K562 (cell line): ENCODE data around the gene ATP8B4. TPM values are rescaled to one million over a fixed set of nuclear protein-coding genes. Genes with fewer than 3 reads are reported as not detected.

Experiments
- ATAC-seq: fragments of 200-7000 bp; cut with Tn5 transposase; 3 replicates; pipeline ENCODE4 v1.9.1; 2020; ENCODE audit warnings: moderate library complexity
- BruUV-seq: library from RNA; stranded (reverse); fragments of 400-500 nt; replicated peaks from 2 replicates; lab custom pipeline; 2021; lab: Mats Ljungman, UMichigan
- CTCF ChIA-PET: fragments of 300-600 bp; formaldehyde crosslinking; extraction: SDS; loops from one replicate; lab custom pipeline; 2021; ENCODE audit warnings: low intra/inter-chr PET ratio; lab: Yijun Ruan, JAX
- POLR2A ChIA-PET: fragments of 300-600, 350-650 bp; sonication (Branson Sonifier 250); formaldehyde crosslinking; extraction: SDS; loops from one replicate; lab custom pipeline; 2021; ENCODE audit warnings: antibody characterized with exemption, inconsistent platforms; lab: Yijun Ruan, JAX
- DNase-seq, 4 experiments: peaks; one replicate each; pipeline versions ENCODE4 v3.0.0 to v3.0.0-alpha.2; 2011 to 2018; ENCODE audit warnings: low spot score in 3 of 4, mixed read lengths in 3 of 4; ENCODE audit errors: extremely low read depth in 1 of 4
- FAIRE-seq: peaks from 2 replicates; lab custom pipeline; 2011; peaks lifted over from hg19 to GRCh38; lab: Jason Lieb, UNC
- H2AFZ ChIP-seq: 2 replicates; pipeline ENCODE4 v1.6.0; 2011; ENCODE audit warnings: low read depth, low read length, control low read depth, inconsistent platforms
- H3K27ac ChIP-seq: fragments of 200-600 bp; 3 replicates; pipeline ENCODE4 v1.8.0; 2011; ENCODE audit warnings: low read depth, mild to moderate bottlenecking, control low read depth, inconsistent platforms, low read length, moderate library complexity, mixed read lengths; ENCODE audit errors: extremely low read depth
- H3K27me3 ChIP-seq, 2 experiments: fragments of 300-600 bp in 1 of 2; 2 replicates in 1 of 2; 3 replicates in 1 of 2; pipeline versions ENCODE4 v1.6.0 to v1.8.0; 2011; ENCODE audit warnings: inconsistent platforms in 2 of 2, low read length in 2 of 2, mild to moderate bottlenecking in 1 of 2, mixed read lengths in 1 of 2, moderate library complexity in 1 of 2; ENCODE audit not compliant: control insufficient read depth in 2 of 2, insufficient read depth in 2 of 2
- H3K36me3 ChIP-seq: fragments of 300-600 bp; 3 replicates; pipeline ENCODE4 v1.8.0; 2011; ENCODE audit warnings: mild to moderate bottlenecking, low read length, inconsistent platforms; ENCODE audit not compliant: control insufficient read depth, insufficient read depth
- H3K4me1 ChIP-seq, 2 experiments: fragments of 200-600 bp in 1 of 2; replicated peaks in 1 of 2; 2 replicates in 1 of 2; 3 replicates in 1 of 2; pipeline versions ENCODE4 v1.5.1 to v1.8.0; 2011; ENCODE audit warnings: inconsistent platforms in 2 of 2, low read length in 2 of 2, mild to moderate bottlenecking in 1 of 2, mixed read lengths in 1 of 2, moderate library complexity in 1 of 2; ENCODE audit not compliant: control insufficient read depth in 2 of 2, insufficient read depth in 2 of 2
- H3K4me2 ChIP-seq: 2 replicates; pipeline ENCODE4 v1.6.1; 2011; ENCODE audit warnings: low read length, control low read depth, inconsistent platforms, mixed read lengths; ENCODE audit not compliant: insufficient read depth
- H3K4me3 ChIP-seq: fragments of 200-600 bp; sonication (generic), shearing (Covaris generic); 2 replicates; pipeline ENCODE4 v1.5.1; 2016; ENCODE audit warnings: control low read depth, inconsistent platforms
- H3K79me2 ChIP-seq: fragments of 200-600 bp; 3 replicates; pipeline ENCODE4 v1.8.0; 2011; ENCODE audit warnings: low read length, inconsistent platforms; ENCODE audit not compliant: control insufficient read depth, insufficient read depth
- H3K9ac ChIP-seq, 2 experiments: 2 replicates each; pipeline versions ENCODE4 v1.6.0 to v1.6.1; 2011; ENCODE audit warnings: low read depth in 2 of 2, low read length in 2 of 2, control low read depth in 1 of 2, inconsistent platforms in 1 of 2, mild to moderate bottlenecking in 1 of 2, mixed read lengths in 1 of 2; ENCODE audit not compliant: insufficient read depth in 1 of 2
- H3K9me1 ChIP-seq: one replicate; pipeline ENCODE4 v1.6.0; 2011; ENCODE audit warnings: inconsistent platforms, mild to moderate bottlenecking, low read length, moderate library complexity; ENCODE audit not compliant: control insufficient read depth, insufficient read depth
- H3K9me3 ChIP-seq: replicated peaks from 2 replicates; pipeline ENCODE4 v1.5.1; 2011; ENCODE audit warnings: low read depth, low read length, inconsistent platforms; ENCODE audit not compliant: control insufficient read depth, insufficient read depth
- H4K20me1 ChIP-seq: replicated peaks from 2 replicates; pipeline ENCODE4 v1.6.1; 2011; ENCODE audit warnings: low read length, inconsistent platforms, mixed read lengths; ENCODE audit not compliant: control insufficient read depth, insufficient read depth
- BHLHE40 ChIP-seq: IDR thresholded peaks from 2 replicates; pipeline ENCODE4 v1.6.1; 2011; ENCODE audit warnings: low read length, improper control_type of control experiment
- POLR2AphosphoS2 ChIP-seq: IDR thresholded peaks from 2 replicates; pipeline ENCODE4 v1.6.1; 2012; ENCODE audit warnings: low read length, improper control_type of control experiment
- RFX1 ChIP-seq: fragments of 450-650 bp; IDR thresholded peaks from 2 replicates; pipeline ENCODE4 v1.6.1; 2016; ENCODE audit warnings: mild to moderate bottlenecking, moderate library complexity
- RHOXF2B ChIP-seq: fragments of 250-450 bp; sonication (Bioruptor Pico); conservative IDR thresholded peaks from 2 replicates; pipeline ENCODE4 v1.5.1; 2021
- TGIF2 ChIP-seq: sonication (generic); formaldehyde crosslinking; IDR thresholded peaks from 2 replicates; pipeline ENCODE4 v1.8.1; 2022; ENCODE audit warnings: mild to moderate bottlenecking, missing genetic modification reagents, moderate library complexity
- ZNF324 ChIP-seq: fragments of 250-450 bp; sonication (Bioruptor Pico); IDR thresholded peaks from 2 replicates; pipeline ENCODE4 v1.4.0; 2020; ENCODE audit warnings: mild to moderate bottlenecking
- WGBS: fragments of 100-300 bp; shearing (Covaris generic); methylation state at CpG from one replicate; pipeline ENCODE4 v1.1.6; 2016; ENCODE audit warnings: low coverage, mixed read lengths; ENCODE audit not compliant: insufficient coverage; ENCODE audit errors: missing lambda C conversion rate; 5-methylcytosine and 5-hydroxymethylcytosine counted together
- in situ Hi-C: fragments of 300-500 bp; cut with MboI; formaldehyde crosslinking; loops from 4 replicates; pipeline ENCODE4 v1.15.0; 2018; ENCODE audit warnings: inconsistent platforms, mixed read lengths
- intact Hi-C: fragments of 100-400 bp; cut with micrococcal nuclease; formaldehyde crosslinking; loops from 2 replicates; pipeline ENCODE4 v1.14.2; 2022
- polyA plus RNA-seq, 8 experiments: library from polyadenylated mRNA; depleted of rRNA in 4 of 8; stranded (reverse) in 5 of 8; unstranded in 3 of 8; fragments of >200 nt; fragmentation: Nextera tagmentation in 2 of 8; fragmentation: Illumina TruSeq in 1 of 8; extraction: Ambion mirVana in 2 of 8; extraction: Trizol in 1 of 8; gene quantifications; 2 replicates each; pipeline versions ENCODE4 v1.2.1 to v1.2.3, GENCODE V29; 2011 to 2014; ENCODE audit warnings: inconsistent platforms in 1 of 8, missing spikeins in 1 of 8
- total RNA-seq, 7 experiments: library from RNA; depleted of rRNA in 6 of 7; stranded (reverse); fragments of >200 nt in 6 of 7; fragmentation: Illumina TruSeq in 2 of 7; extraction: Trizol in 2 of 7; gene quantifications; 2 replicates each; pipeline versions ENCODE4 v1.2.1 to v1.2.3, GENCODE V29; 2011 to 2021; ENCODE audit warnings: low replicate concordance in 1 of 7
- TF ChIP-seq, protein P1 (sequence below): fragments of 450-650 bp; IDR thresholded peaks from 2 replicates; pipeline ENCODE4 v1.7.0; 2016; ENCODE audit warnings: borderline replicate concordance
- TF ChIP-seq, protein P2 (sequence below): fragments of 450-650 bp; IDR thresholded peaks from 2 replicates; pipeline ENCODE4 v1.7.1; 2018; ENCODE audit warnings: mild to moderate bottlenecking, low read depth; ENCODE audit not compliant: partially characterized antibody
- TF ChIP-seq, protein P3 (sequence below): fragments of 450-650 bp; IDR thresholded peaks from 2 replicates; pipeline ENCODE4 v1.6.1; 2016; ENCODE audit warnings: low read depth

ATP8B4 gene
- total and polyA plus RNA-seq, 9 of the 15 experiments (the other 6 are each of a cell fraction or from before 2014, with no cell fraction given) = 0.14 to 2.5 (median 0.44) TPM

DNA sequence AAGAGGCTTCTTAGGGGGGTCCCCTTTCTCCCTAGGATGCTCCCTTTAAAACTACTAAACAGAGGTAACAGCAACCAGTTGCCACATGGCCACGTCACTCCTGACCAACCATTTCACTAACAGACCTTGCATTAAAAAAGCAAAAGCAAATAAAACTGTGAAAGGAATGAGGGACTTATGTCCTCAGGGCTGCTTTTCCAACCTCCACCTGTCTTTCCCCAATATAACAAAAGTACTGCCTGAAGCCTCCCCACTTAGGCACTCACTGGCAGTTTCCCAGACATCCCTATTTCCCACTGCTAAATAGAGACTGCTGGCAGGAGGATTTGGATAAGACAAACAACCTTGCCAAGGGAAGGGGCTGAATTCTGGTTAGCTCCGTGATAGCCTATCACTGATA is 130.3 kb downstream of the ATP8B4 start (continued):
- TF ChIP-seq, protein P1, sequence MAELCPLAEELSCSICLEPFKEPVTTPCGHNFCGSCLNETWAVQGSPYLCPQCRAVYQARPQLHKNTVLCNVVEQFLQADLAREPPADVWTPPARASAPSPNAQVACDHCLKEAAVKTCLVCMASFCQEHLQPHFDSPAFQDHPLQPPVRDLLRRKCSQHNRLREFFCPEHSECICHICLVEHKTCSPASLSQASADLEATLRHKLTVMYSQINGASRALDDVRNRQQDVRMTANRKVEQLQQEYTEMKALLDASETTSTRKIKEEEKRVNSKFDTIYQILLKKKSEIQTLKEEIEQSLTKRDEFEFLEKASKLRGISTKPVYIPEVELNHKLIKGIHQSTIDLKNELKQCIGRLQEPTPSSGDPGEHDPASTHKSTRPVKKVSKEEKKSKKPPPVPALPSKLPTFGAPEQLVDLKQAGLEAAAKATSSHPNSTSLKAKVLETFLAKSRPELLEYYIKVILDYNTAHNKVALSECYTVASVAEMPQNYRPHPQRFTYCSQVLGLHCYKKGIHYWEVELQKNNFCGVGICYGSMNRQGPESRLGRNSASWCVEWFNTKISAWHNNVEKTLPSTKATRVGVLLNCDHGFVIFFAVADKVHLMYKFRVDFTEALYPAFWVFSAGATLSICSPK = no peak

DNA sequence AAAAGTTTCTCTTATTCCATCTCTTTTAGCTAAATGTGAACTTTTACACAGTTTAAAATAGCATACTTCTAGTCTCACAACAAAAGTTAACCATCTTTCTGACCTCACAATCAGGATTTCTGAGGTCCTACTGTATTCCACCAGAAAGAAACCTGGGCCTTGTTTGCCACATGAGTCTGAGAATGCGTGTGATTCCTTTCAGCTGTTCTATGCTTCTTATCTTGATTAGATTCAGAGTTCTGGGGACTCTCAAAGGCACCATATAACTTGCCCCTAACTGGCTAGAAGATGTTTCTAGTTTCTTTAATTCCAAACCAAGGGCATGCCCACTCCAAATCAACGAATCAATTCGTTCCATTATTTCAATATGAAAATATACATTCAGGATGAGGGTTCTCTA is 131.1 kb downstream of the ATP8B4 start:
- FAIRE-seq (no peak), DNase-seq (no peak), ATAC-seq (no peak)
- no peaks in the 10 kb centered on the region; a peak in 1 of 5 replicates for H3K27me3 ChIP-seq
- H3K9me3 ChIP-seq = no peaks in the 10 kb centered on the region
- ChIA-PET POLR2A (interaction anchor here (0.6 kb wide), 1 partner anchor 36 kb away, joined by 3 read pairs; no protein-coding TSS in a partner anchor), CTCF (no interaction called here)
- no peak overlapping the region for H2AFZ ChIP-seq
- no peaks in the 10 kb centered on the region; a peak in 1 of 5 replicates for H3K4me1 ChIP-seq
- intact Hi-C loops = no loop called here
- WGBS = 0% methylated on average over 3 of the region's 3 CpGs
- H3K4me3 ChIP-seq = no peak overlapping the region
- no peaks in the 10 kb centered on the region for H3K36me3 ChIP-seq
- no peak overlapping the region for H3K4me2 ChIP-seq
- BruUV-seq = no TSS peak
- no peaks in the 10 kb centered on the region for H3K79me2 ChIP-seq
- in situ Hi-C loops = no loop called here
- no peaks in the 10 kb centered on the region for H3K9me1 ChIP-seq
- H3K27ac ChIP-seq = no peak overlapping the region
- H3K9ac ChIP-seq = no peak overlapping the region
- H4K20me1 ChIP-seq = no peaks in the 10 kb centered on the region
- TF ChIP-seq RHOXF2B (CRISPR knock-in tag) (no peak), POLR2AphosphoS2 (no peak), BHLHE40 (no peak), RFX1 (no peak), TGIF2 (CRISPR knock-in tag) (no peak), ZNF324 (CRISPR knock-in tag) (no peak)
- TF ChIP-seq, protein P2, sequence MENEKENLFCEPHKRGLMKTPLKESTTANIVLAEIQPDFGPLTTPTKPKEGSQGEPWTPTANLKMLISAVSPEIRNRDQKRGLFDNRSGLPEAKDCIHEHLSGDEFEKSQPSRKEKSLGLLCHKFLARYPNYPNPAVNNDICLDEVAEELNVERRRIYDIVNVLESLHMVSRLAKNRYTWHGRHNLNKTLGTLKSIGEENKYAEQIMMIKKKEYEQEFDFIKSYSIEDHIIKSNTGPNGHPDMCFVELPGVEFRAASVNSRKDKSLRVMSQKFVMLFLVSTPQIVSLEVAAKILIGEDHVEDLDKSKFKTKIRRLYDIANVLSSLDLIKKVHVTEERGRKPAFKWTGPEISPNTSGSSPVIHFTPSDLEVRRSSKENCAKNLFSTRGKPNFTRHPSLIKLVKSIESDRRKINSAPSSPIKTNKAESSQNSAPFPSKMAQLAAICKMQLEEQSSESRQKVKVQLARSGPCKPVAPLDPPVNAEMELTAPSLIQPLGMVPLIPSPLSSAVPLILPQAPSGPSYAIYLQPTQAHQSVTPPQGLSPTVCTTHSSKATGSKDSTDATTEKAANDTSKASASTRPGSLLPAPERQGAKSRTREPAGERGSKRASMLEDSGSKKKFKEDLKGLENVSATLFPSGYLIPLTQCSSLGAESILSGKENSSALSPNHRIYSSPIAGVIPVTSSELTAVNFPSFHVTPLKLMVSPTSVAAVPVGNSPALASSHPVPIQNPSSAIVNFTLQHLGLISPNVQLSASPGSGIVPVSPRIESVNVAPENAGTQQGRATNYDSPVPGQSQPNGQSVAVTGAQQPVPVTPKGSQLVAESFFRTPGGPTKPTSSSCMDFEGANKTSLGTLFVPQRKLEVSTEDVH = no peak
- TF ChIP-seq, protein P3, sequence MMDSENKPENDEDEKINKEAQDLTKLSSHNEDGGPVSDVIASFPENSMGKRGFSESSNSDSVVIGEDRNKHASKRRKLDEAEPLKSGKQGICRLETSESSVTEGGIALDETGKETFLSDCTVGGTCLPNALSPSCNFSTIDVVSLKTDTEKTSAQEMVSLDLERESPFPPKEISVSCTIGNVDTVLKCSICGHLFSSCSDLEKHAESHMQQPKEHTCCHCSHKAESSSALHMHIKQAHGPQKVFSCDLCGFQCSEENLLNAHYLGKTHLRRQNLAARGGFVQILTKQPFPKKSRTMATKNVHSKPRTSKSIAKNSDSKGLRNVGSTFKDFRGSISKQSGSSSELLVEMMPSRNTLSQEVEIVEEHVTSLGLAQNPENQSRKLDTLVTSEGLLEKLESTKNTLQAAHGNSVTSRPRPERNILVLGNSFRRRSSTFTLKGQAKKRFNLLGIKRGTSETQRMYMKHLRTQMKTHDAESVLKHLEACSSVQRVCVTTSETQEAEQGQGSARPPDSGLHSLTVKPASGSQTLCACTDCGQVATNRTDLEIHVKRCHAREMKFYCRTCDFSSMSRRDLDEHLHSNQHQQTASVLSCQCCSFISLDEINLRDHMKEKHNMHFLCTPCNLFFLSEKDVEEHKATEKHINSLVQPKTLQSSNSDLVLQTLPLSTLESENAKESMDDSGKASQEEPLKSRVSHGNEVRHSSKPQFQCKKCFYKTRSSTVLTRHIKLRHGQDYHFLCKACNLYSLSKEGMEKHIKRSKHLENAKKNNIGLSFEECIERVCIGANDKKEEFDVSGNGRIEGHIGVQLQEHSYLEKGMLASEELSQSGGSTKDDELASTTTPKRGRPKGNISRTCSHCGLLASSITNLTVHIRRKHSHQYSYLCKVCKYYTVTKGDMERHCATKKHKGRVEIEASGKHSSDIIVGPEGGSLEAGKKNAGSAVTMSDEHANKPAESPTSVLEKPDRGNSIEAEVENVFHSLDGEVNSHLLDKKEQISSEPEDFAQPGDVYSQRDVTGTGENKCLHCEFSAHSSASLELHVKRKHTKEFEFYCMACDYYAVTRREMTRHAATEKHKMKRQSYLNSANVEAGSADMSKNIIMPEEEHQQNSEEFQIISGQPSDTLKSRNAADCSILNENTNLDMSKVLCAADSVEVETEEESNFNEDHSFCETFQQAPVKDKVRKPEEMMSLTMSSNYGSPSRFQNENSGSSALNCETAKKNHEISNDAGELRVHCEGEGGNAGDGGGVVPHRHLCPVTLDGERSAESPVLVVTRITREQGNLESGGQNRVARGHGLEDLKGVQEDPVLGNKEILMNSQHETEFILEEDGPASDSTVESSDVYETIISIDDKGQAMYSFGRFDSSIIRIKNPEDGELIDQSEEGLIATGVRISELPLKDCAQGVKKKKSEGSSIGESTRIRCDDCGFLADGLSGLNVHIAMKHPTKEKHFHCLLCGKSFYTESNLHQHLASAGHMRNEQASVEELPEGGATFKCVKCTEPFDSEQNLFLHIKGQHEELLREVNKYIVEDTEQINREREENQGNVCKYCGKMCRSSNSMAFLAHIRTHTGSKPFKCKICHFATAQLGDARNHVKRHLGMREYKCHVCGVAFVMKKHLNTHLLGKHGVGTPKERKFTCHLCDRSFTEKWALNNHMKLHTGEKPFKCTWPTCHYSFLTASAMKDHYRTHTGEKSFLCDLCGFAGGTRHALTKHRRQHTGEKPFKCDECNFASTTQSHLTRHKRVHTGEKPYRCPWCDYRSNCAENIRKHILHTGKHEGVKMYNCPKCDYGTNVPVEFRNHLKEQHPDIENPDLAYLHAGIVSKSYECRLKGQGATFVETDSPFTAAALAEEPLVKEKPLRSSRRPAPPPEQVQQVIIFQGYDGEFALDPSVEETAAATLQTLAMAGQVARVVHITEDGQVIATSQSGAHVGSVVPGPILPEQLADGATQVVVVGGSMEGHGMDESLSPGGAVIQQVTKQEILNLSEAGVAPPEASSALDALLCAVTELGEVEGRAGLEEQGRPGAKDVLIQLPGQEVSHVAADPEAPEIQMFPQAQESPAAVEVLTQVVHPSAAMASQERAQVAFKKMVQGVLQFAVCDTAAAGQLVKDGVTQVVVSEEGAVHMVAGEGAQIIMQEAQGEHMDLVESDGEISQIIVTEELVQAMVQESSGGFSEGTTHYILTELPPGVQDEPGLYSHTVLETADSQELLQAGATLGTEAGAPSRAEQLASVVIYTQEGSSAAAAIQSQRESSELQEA = no peak
